ENCODE data around the gene CPLANE2.
"Not testable (repeated sequence)": the region's sequence is repeated elsewhere in the genome, so short reads cannot be mapped to it uniquely, and the experiment has no call there.

The CPLANE2 gene

GRCh38 chr1:16236511-16237342, at the start of gene CPLANE2:
TSS of gene CPLANE2 (minus strand) at chr1:16237183. CDS start at chr1:16236742, 441 bp downstream.
- peak; percentile 96 for DNase-seq (ENCODE audit: low spot score)

- no peak for DNase-seq (ENCODE audit: low spot score)
These were observed 49.1 kb upstream of the CPLANE2 start for GRCh38 chr1:16286122-16286521.

- no peak for DNase-seq (ENCODE audit: low spot score)
These were observed 44.8 kb upstream of the CPLANE2 start for GRCh38 chr1:16281765-16282164.

- no peak for DNase-seq (ENCODE audit: low spot score)
These were observed 42.2 kb upstream of the CPLANE2 start for GRCh38 chr1:16279186-16279585.

GRCh38 chr1:16276302-16277030, 39.5 kb upstream of the CPLANE2 start:
- DNase-seq (ENCODE audit: low spot score), result no peak

GRCh38 chr1:16275591-16275990, 38.6 kb upstream of the CPLANE2 start:
- no peak for DNase-seq (ENCODE audit: low spot score)

GRCh38 chr1:16267690-16268180, 30.8 kb upstream of the CPLANE2 start:
- DNase-seq (ENCODE audit: low spot score), result no peak

GRCh38 chr1:16266411-16267118, 29.6 kb upstream of the CPLANE2 start:
- DNase-seq (ENCODE audit: low spot score), result no peak

- DNase-seq (ENCODE audit: low spot score), result no peak
These were observed 25.1 kb upstream of the CPLANE2 start for GRCh38 chr1:16262067-16262466.

GRCh38 chr1:16260814-16261213, 23.8 kb upstream of the CPLANE2 start:
- DNase-seq (ENCODE audit: low spot score), result peak; percentile 35

- DNase-seq (ENCODE audit: low spot score), result no peak
These were observed 21.7 kb upstream of the CPLANE2 start for GRCh38 chr1:16258591-16259135.

- DNase-seq (ENCODE audit: low spot score), result no peak
These were observed 21.0 kb upstream of the CPLANE2 start for GRCh38 chr1:16257968-16258367.

GRCh38 chr1:16257556-16257955, 20.6 kb upstream of the CPLANE2 start:
- DNase-seq (ENCODE audit: low spot score), result not testable (repeated sequence)

- DNase-seq (ENCODE audit: low spot score), result no peak
These were observed 19.5 kb upstream of the CPLANE2 start for GRCh38 chr1:16256478-16256877.

GRCh38 chr1:16254263-16254928, 17.4 kb upstream of the CPLANE2 start:
- no peak for DNase-seq (ENCODE audit: low spot score)

- no peak for DNase-seq (ENCODE audit: low spot score)
These were observed 16.4 kb upstream of the CPLANE2 start for GRCh38 chr1:16253332-16253922.

GRCh38 chr1:16252912-16253311, 15.9 kb upstream of the CPLANE2 start:
- DNase-seq (ENCODE audit: low spot score), result no peak

GRCh38 chr1:16251381-16251780, 14.4 kb upstream of the CPLANE2 start:
- no peak for DNase-seq (ENCODE audit: low spot score)

GRCh38 chr1:16250524-16251251, 13.7 kb upstream of the CPLANE2 start:
- DNase-seq (ENCODE audit: low spot score), result peak; percentile 67

GRCh38 chr1:16249596-16250241, 12.7 kb upstream of the CPLANE2 start:
- DNase-seq (ENCODE audit: low spot score), result peak; percentile 82
